ENCODE results near the gene SH3RF2.
"Not testable (repeated sequence)": the region's sequence is repeated elsewhere in the genome, so short reads cannot be mapped to it uniquely, and the experiment has no call there.

SH3RF2 gene

DNA sequence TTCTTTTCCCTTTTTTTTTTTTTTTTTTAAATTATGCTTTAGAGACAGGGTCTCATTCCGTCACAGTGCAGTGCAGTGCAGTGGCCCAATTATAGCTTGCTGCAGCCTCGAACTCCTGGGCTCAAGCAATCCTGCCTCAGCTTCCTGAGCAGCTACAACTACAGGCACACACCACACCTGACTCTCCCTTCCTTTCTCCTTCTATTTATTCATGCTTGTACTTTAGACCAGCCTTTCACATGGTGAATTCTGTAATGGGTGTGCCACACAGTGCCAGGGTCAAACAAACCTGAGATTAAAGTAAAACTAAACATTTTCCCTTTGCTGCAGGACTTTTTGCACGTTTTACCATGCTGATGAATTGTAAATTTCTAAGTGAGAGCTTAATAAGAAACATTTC lies 8.0 kb downstream of the SH3RF2 start:
- H3K27me3 Mint-ChIP-seq: no peaks in the 10 kb centered on the region
- DNase-seq (ENCODE audit: low spot score in 2 of 2) (no peak), ATAC-seq (replicated peaks; ENCODE audit: extremely low read depth, poor library complexity, severe bottlenecking) (no peak)
- no peak overlapping the region for H3K27ac Mint-ChIP-seq (ENCODE audit: low read depth)
- no peaks in the 10 kb centered on the region for H3K9me3 Mint-ChIP-seq
- no peaks in the 10 kb centered on the region for H3K36me3 Mint-ChIP-seq (ENCODE audit: insufficient read depth)
- H3K4me3 Mint-ChIP-seq: no peak overlapping the region
- H3K4me1 Mint-ChIP-seq: no peaks in the 10 kb centered on the region

DNA sequence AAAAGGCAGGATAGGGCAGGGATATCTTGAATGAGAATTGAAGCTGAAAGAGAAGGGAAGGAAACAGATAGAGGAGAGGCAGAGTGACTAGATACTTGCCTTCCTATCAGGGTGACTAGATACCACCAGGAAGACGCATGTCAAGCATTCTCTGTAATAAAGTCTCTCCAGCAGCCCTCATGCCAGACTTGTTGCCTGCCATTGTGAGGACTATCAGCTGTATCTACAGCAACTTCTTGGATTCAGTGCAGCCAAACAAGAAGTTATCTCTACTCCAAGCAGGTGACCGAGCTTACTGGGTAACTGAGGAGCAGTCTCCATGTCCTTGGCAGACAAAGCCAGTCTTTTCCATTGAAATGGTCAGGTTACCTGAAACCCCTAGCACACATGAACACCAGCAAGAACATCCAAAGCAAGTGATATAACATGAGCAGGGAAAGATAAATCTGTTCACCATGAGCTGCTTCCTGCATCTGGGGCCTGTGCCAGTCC lies 9.3 kb downstream of the SH3RF2 start:
- H3K9me3 Mint-ChIP-seq: no peaks in the 10 kb centered on the region
- ATAC-seq (replicated peaks; ENCODE audit: extremely low read depth, poor library complexity, severe bottlenecking) (no peak), DNase-seq (ENCODE audit: low spot score in 2 of 2) (no peak)
- no peak overlapping the region for H3K4me3 Mint-ChIP-seq
- H3K27me3 Mint-ChIP-seq: no peaks in the 10 kb centered on the region
- no peaks in the 10 kb centered on the region for H3K4me1 Mint-ChIP-seq
- no peak overlapping the region for H3K27ac Mint-ChIP-seq (ENCODE audit: low read depth)
- H3K36me3 Mint-ChIP-seq (ENCODE audit: insufficient read depth): no peaks in the 10 kb centered on the region

GRCh38 chr5:145946112-145946861 lies 9.9 kb downstream of the SH3RF2 start:
- DNase-seq (ENCODE audit: low spot score in 2 of 2): no peak

GRCh38 chr5:145947581-145947980 lies 11.2 kb downstream of the SH3RF2 start:
- DNase-seq (ENCODE audit: low spot score in 2 of 2) (no peak), ATAC-seq (replicated peaks; ENCODE audit: extremely low read depth, poor library complexity, severe bottlenecking) (no peak)
- no peak overlapping the region for H3K4me3 Mint-ChIP-seq
- H3K36me3 Mint-ChIP-seq (ENCODE audit: insufficient read depth): no peaks in the 10 kb centered on the region
- no peak overlapping the region for H3K27ac Mint-ChIP-seq (ENCODE audit: low read depth)
- H3K4me1 Mint-ChIP-seq: no peaks in the 10 kb centered on the region
- H3K27me3 Mint-ChIP-seq: no peaks in the 10 kb centered on the region
- no peaks in the 10 kb centered on the region for H3K9me3 Mint-ChIP-seq

More at GRCh38 chr5:145946112-145946861, 9.9 kb downstream of the SH3RF2 start:
- ATAC-seq (replicated peaks; ENCODE audit: extremely low read depth, poor library complexity, severe bottlenecking): peak; percentile 74
- Mint-ChIP-seq H3K9me3 (no peaks in the 10 kb centered on the region), H3K36me3 (ENCODE audit: insufficient read depth) (no peaks in the 10 kb centered on the region), H3K27ac (ENCODE audit: low read depth) (no peak overlapping the region), H3K4me3 (no peak overlapping the region), H3K27me3 (no peaks in the 10 kb centered on the region), H3K4me1 (no peaks in the 10 kb centered on the region)

DNA sequence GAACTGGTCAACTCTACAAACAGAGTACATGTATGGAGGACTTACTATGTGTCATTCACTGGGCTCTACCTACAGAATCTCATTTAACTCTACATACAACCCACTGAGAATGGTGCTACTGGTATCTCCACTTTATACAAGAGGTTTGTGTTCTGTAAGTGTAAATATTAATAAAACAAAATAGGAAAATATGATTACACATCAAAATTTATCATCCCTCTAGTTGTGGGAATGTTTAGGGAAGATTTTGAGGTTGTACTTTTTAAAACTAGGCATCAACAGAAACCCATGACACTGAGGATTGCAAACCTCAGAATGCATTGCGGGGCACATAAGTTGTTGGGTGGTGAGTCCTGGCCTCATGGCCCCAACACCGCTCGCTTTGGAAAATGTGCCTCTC lies 11.7 kb downstream of the SH3RF2 start:
- DNase-seq (ENCODE audit: low spot score in 2 of 2): no peak
- ATAC-seq (replicated peaks; ENCODE audit: extremely low read depth, poor library complexity, severe bottlenecking): no peak
- no peak overlapping the region for H3K4me3 Mint-ChIP-seq
- H3K36me3 Mint-ChIP-seq (ENCODE audit: insufficient read depth): no peaks in the 10 kb centered on the region
- no peaks in the 10 kb centered on the region for H3K27me3 Mint-ChIP-seq
- H3K4me1 Mint-ChIP-seq: no peaks in the 10 kb centered on the region
- H3K9me3 Mint-ChIP-seq: no peaks in the 10 kb centered on the region
- no peak overlapping the region for H3K27ac Mint-ChIP-seq (ENCODE audit: low read depth)

DNA sequence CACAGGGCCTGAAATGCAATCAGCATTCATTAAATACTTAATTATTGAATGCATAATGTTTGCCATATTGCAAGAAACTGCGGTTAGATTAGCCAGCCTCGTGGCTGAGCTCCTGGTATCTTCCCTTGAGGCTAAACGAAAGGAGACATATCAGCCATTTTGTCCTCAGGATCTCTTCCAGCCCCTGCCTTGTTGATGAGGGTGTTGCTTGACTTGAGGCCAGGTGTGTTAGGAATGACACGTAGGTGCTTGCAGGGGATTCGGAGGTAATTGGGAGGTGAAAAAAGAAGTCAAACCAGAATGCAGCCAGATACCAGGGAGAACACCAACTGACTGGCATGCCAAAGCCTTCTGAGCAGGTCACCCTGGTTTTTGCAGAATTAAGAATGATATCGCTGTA lies 12.5 kb downstream of the SH3RF2 start:
- ATAC-seq (replicated peaks; ENCODE audit: extremely low read depth, poor library complexity, severe bottlenecking) (no peak), DNase-seq (ENCODE audit: low spot score in 2 of 2) (no peak)
- no peak overlapping the region for H3K27ac Mint-ChIP-seq (ENCODE audit: low read depth)
- H3K4me1 Mint-ChIP-seq: no peaks in the 10 kb centered on the region
- no peaks in the 10 kb centered on the region for H3K36me3 Mint-ChIP-seq (ENCODE audit: insufficient read depth)
- H3K4me3 Mint-ChIP-seq: no peak overlapping the region
- H3K27me3 Mint-ChIP-seq: peaks cover under 1% of the 10 kb centered on the region
- no peaks in the 10 kb centered on the region for H3K9me3 Mint-ChIP-seq

GRCh38 chr5:145949474-145949873 lies 13.1 kb downstream of the SH3RF2 start:
- no peak overlapping the region for H3K4me3 Mint-ChIP-seq
- H3K36me3 Mint-ChIP-seq (ENCODE audit: insufficient read depth): no peaks in the 10 kb centered on the region
- no peak for ATAC-seq (replicated peaks; ENCODE audit: extremely low read depth, poor library complexity, severe bottlenecking)

GRCh38 chr5:145951071-145951470 lies 14.7 kb downstream of the SH3RF2 start:
- peaks cover 8% of the 10 kb centered on the region for H3K27me3 Mint-ChIP-seq
- H3K9me3 Mint-ChIP-seq: no peaks in the 10 kb centered on the region
- ATAC-seq (replicated peaks; ENCODE audit: extremely low read depth, poor library complexity, severe bottlenecking) (no peak), DNase-seq (ENCODE audit: low spot score in 2 of 2) (no peak)
- no peaks in the 10 kb centered on the region for H3K4me1 Mint-ChIP-seq
- no peak overlapping the region for H3K27ac Mint-ChIP-seq (ENCODE audit: low read depth)
- no peaks in the 10 kb centered on the region for H3K36me3 Mint-ChIP-seq (ENCODE audit: insufficient read depth)
- H3K4me3 Mint-ChIP-seq: no peak overlapping the region

More at GRCh38 chr5:145949474-145949873, 13.1 kb downstream of the SH3RF2 start:
- peaks cover 6% of the 10 kb centered on the region for H3K27me3 Mint-ChIP-seq
- DNase-seq (ENCODE audit: low spot score in 2 of 2): no peak
- H3K9me3 Mint-ChIP-seq: no peaks in the 10 kb centered on the region
- H3K27ac Mint-ChIP-seq (ENCODE audit: low read depth): no peak overlapping the region
- no peaks in the 10 kb centered on the region for H3K4me1 Mint-ChIP-seq

GRCh38 chr5:145953202-145953601 lies 16.8 kb downstream of the SH3RF2 start:
- peaks cover 8% of the 10 kb centered on the region for H3K27me3 Mint-ChIP-seq
- H3K4me3 Mint-ChIP-seq: no peak overlapping the region
- ATAC-seq (replicated peaks; ENCODE audit: extremely low read depth, poor library complexity, severe bottlenecking) (no peak), DNase-seq (ENCODE audit: low spot score in 2 of 2) (no peak)
- no peaks in the 10 kb centered on the region for H3K9me3 Mint-ChIP-seq
- H3K27ac Mint-ChIP-seq (ENCODE audit: low read depth): no peak overlapping the region
- no peaks in the 10 kb centered on the region for H3K36me3 Mint-ChIP-seq (ENCODE audit: insufficient read depth)
- H3K4me1 Mint-ChIP-seq: no peaks in the 10 kb centered on the region

- H3K27ac Mint-ChIP-seq (ENCODE audit: low read depth); H3K4me3 Mint-ChIP-seq; H3K27me3 Mint-ChIP-seq; ATAC-seq (replicated peaks; ENCODE audit: extremely low read depth, poor library complexity, severe bottlenecking); H3K9me3 Mint-ChIP-seq; H3K36me3 Mint-ChIP-seq (ENCODE audit: insufficient read depth); H3K4me1 Mint-ChIP-seq; DNase-seq (ENCODE audit: low spot score in 2 of 2): not testable (repeated sequence)
These were observed 17.8 kb downstream of the SH3RF2 start for GRCh38 chr5:145954140-145954539.

DNA sequence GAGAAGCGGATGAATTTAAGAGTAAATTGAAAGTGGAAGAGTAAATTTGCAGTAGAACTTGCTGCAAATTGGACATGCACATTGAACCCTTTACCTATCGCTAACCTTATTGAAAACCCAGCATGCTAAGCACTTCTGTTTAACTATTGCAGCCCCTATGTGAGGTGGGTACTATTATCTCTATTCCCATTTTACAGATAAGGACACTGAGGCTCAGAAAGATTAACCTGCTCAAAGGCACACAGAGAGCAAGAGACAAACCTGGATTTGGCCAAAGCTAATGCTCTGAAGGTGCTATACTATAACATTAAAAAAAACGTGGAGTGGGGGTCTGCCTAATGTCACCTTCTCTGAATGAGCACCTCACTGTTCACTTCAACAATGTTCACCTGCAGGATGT lies 21.0 kb downstream of the SH3RF2 start:
- Mint-ChIP-seq H3K4me1 (no peaks in the 10 kb centered on the region), H3K9me3 (no peaks in the 10 kb centered on the region), H3K4me3 (no peak overlapping the region), H3K27ac (ENCODE audit: low read depth) (no peak overlapping the region), H3K27me3 (peaks cover 8% of the 10 kb centered on the region), H3K36me3 (ENCODE audit: insufficient read depth) (no peaks in the 10 kb centered on the region)
- ATAC-seq (replicated peaks; ENCODE audit: extremely low read depth, poor library complexity, severe bottlenecking) (no peak), DNase-seq (ENCODE audit: low spot score in 2 of 2) (no peak)

- no peak for ATAC-seq (replicated peaks; ENCODE audit: extremely low read depth, poor library complexity, severe bottlenecking)
- H3K36me3 Mint-ChIP-seq (ENCODE audit: insufficient read depth): no peaks in the 10 kb centered on the region
- no peaks in the 10 kb centered on the region for H3K4me1 Mint-ChIP-seq
- H3K4me3 Mint-ChIP-seq: no peak overlapping the region
- DNase-seq (ENCODE audit: low spot score in 2 of 2): no peak
- H3K27ac Mint-ChIP-seq (ENCODE audit: low read depth): no peak overlapping the region
- H3K27me3 Mint-ChIP-seq: peaks cover 8% of the 10 kb centered on the region
- no peaks in the 10 kb centered on the region for H3K9me3 Mint-ChIP-seq
These were observed 22.1 kb downstream of the SH3RF2 start for GRCh38 chr5:145958436-145958835.

DNA sequence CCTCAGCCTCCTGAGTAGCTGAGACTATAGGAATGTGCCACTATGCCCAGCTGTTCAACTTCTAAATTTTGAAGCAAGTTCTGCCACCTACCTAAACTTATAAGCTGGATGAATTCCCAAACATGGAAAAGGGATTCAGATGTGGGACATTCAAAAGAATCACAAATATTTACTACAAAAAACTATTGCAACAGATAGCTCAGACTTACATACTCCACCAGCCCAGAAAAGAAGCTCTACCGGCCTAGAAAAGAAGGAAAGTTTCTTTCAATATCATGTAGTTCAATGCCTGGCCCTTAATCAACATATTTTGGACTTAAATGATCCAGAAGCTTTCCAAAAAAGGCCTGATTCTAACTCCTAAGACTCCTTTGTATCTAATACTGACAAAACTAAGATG lies 23.8 kb downstream of the SH3RF2 start:
- Mint-ChIP-seq H3K4me3 (no peak overlapping the region), H3K4me1 (no peaks in the 10 kb centered on the region), H3K36me3 (ENCODE audit: insufficient read depth) (no peaks in the 10 kb centered on the region), H3K27ac (ENCODE audit: low read depth) (no peak overlapping the region), H3K9me3 (no peaks in the 10 kb centered on the region), H3K27me3 (no peaks in the 10 kb centered on the region)
- no peak for ATAC-seq (replicated peaks; ENCODE audit: extremely low read depth, poor library complexity, severe bottlenecking)
- no peak for DNase-seq (ENCODE audit: low spot score in 2 of 2)
